Measurements from ENCODE around the gene FOXN1. TPM values are rescaled to one million over a fixed set of nuclear protein-coding genes. Genes with fewer than 3 reads are reported as not detected.

FOXN1 gene
- polyA plus RNA-seq, 1 donor: not detected

GRCh38 chr17:28524476-28525424 lies 18.6 kb downstream of the FOXN1 start:
- no peak for DNase-seq (ENCODE audit: low read depth)

- DNase-seq (ENCODE audit: low read depth): no peak
These were observed 20.2 kb downstream of the FOXN1 start for GRCh38 chr17:28526381-28526780.

GRCh38 chr17:28527181-28527681 lies 21.1 kb downstream of the FOXN1 start:
- DNase-seq (ENCODE audit: low read depth): no peak

- DNase-seq (ENCODE audit: low read depth): no peak
These were observed 21.7 kb downstream of the FOXN1 start for GRCh38 chr17:28527859-28528258.

- DNase-seq (ENCODE audit: low read depth): no peak
These were observed 22.3 kb downstream of the FOXN1 start for GRCh38 chr17:28528327-28529012.

- no peak for DNase-seq (ENCODE audit: low read depth)
These were observed 22.9 kb downstream of the FOXN1 start for GRCh38 chr17:28529013-28529400.

GRCh38 chr17:28530250-28530649 lies 24.1 kb downstream of the FOXN1 start:
- no peak for DNase-seq (ENCODE audit: low read depth)

- DNase-seq (ENCODE audit: low read depth): no peak
These were observed 24.8 kb downstream of the FOXN1 start for GRCh38 chr17:28530926-28531325.

- no peak for DNase-seq (ENCODE audit: low read depth)
These were observed 26.2 kb downstream of the FOXN1 start for GRCh38 chr17:28532050-28532960.

GRCh38 chr17:28533091-28533807 lies 27.1 kb downstream of the FOXN1 start:
- no peak for DNase-seq (ENCODE audit: low read depth)

- DNase-seq (ENCODE audit: low read depth): no peak
These were observed 28.7 kb downstream of the FOXN1 start for GRCh38 chr17:28534740-28535375.

- no peak for DNase-seq (ENCODE audit: low read depth)
These were observed 30.5 kb downstream of the FOXN1 start for GRCh38 chr17:28536532-28537218.

GRCh38 chr17:28537219-28537610 lies 31.1 kb downstream of the FOXN1 start:
- no peak for DNase-seq (ENCODE audit: low read depth)

GRCh38 chr17:28538296-28538895 lies 32.2 kb downstream of the FOXN1 start:
- no peak for DNase-seq (ENCODE audit: low read depth)

GRCh38 chr17:28540231-28540630 lies 34.1 kb downstream of the FOXN1 start:
- DNase-seq (ENCODE audit: low read depth): no peak

- DNase-seq (ENCODE audit: low read depth): no peak
These were observed 35.3 kb downstream of the FOXN1 start for GRCh38 chr17:28541439-28541838.

- no peak for DNase-seq (ENCODE audit: low read depth)
These were observed 38.4 kb downstream of the FOXN1 start for GRCh38 chr17:28544402-28545140.

GRCh38 chr17:28545141-28545503 lies 39.0 kb downstream of the FOXN1 start:
- no peak for DNase-seq (ENCODE audit: low read depth)
